Measurements from ENCODE around the gene CLEC18C.
"Not testable (repeated sequence)": the region's sequence is repeated elsewhere in the genome, so short reads cannot be mapped to it uniquely, and the experiment has no call there.

Gene CLEC18C

DNA sequence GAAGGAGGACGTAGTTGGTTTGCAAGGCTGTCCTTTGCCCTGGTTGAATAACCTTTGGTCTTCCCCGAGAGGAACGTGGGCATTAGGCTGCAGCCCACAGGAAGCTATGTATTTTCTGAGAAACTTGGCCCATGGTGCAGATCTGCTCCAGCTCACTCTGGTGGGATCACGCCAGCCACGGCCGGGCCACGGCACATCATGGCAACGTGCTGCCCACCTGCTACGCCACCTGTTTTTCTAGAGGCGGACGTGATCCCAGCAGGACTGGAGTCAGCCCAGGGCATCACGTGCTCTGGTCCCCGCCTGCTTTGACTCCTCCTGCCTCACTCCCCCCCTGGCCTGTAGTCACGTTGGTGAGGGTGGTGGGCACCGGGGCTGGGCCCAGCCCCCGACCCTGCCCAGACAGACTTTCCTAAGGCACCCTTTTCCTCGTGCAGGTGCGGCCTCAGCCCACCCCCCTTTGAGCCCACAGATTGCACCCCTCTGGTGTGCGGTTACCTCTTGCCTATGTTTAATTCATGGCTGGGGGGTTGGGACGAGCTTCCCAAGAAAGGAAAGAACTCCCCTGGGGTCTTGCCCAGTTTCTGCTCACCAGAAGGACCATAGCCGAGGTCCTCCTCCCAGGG, at the start of gene CLEC18C:
Gene CLEC18C, plus strand, starts transcription at position 576 of the 626 bp plus-strand sequence. CDS start 492 bp downstream, outside the sequence.
- DNase-seq (ENCODE audit: low read depth): not testable (repeated sequence)

DNA sequence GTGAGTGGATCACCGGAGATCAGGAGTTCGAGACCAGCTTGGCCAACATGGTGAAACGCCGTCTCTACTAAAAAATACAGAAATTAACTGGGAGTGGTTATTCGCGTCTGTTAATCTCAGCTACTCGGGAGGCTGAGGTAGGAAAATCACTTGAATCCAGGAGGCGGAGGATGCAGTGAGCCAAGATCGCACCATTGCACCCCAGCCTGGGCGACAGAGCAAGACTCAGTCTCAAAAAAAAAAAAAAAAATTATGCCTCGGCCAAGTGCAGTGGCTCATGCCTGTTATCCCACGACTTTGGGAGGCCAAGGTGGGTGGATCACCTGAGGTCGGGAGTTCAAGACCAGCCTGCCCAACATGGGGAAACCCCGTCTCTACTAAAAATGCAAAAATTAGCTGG, 49.8 kb upstream of the CLEC18C start:
- DNase-seq (ENCODE audit: low read depth): not testable (repeated sequence)

DNA sequence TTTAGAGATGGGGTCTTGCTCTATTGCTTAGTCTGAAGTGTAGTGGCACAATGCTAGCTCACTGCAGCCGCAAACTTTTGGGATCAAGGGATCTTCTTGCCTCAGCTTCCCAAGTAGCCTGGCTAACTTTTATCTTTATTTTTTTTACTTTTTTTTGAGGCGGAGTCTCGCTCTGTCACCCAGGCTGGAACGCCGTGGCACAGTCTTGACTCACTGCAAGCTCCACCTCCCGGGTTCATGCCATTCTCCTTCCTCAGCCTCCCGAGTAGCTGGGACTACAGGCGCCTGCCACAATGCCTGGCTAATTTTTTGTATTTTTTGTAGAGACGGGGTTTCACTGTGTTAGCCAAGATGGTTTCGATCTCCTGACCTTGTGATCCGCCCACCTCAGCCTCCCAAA, 47.4 kb upstream of the CLEC18C start:
- DNase-seq (ENCODE audit: low read depth): peak; percentile 3

DNA sequence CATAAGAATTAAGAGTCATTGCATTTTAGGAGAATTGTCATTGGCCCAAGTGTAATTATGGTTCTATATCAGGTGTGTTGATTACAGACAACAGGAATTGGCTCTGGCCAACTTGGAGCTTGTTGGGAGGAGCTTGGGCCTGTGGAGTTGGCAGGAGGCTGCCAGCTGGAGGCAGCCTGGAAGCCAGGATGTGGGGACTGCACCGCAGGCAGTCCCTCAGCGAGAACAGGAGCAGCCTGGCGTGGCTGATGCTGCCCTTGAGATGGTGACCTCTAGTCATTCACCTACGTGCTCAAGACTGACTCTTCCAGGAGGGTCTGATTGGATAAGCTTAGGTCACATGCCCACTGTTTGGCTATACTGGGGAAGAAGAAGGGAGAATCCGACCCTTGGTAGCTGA, 45.9 kb upstream of the CLEC18C start:
- DNase-seq (ENCODE audit: low read depth): not testable (repeated sequence)

DNA sequence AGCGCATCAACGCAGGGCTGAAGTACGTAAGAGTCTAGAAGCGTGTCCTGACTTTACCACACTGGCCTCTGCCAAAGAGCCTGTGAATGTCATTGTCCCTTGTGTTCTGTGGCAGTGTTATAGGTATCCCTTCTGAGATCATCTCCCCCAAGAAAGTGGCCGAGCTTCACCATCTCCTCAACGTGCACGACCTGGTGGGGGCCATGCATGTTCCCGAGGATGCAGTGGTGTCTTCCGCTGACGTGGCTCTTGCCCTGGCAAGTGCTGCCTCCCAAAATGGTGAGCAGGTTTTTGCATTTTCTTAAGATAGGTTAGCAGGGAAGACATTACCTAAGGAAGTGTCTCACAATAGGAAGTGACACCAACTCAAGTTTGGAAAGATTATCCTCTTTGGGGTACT, 44.7 kb upstream of the CLEC18C start:
- not testable (repeated sequence) for DNase-seq (ENCODE audit: low read depth)

DNA sequence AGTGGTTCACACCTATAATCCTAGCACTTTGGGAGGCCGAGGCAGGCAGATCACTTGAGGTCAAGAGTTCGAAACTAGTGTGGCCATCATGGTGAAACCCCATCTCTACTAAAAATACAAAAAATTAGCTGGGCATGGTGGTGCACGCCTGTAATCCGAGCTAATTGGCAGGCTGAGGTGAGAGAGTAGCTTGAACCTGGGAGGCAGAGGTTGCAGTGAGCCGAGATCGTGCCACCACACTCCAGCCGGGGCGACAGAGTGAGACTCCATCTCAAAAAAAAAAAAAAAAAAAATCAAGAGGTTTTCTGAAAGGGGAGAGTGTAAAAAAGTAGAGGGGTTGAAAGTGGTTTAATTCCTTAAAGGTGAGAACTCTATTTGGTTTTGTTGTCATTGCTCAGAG, 37.8 kb upstream of the CLEC18C start:
- DNase-seq (ENCODE audit: low read depth): not testable (repeated sequence)

DNA sequence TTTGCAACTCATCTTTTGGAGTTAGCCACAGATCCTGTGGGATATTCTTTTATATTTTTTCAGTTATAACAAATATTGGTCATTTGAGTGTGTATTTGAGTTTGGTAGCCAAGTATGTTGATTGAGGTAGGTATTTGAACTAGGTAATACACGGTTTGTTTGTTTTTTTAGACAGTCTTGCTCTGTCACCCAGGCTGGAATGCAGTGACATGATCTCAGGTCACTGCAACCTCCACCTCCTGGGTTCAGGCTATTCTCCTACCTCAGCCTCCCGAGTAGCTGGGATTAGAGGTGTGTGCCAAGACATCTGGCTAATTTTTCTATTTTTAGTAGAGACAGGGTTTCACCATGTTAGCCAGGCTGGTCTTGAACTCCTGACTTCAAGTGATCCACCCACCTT, 37.0 kb upstream of the CLEC18C start:
- DNase-seq (ENCODE audit: low read depth): not testable (repeated sequence)

DNA sequence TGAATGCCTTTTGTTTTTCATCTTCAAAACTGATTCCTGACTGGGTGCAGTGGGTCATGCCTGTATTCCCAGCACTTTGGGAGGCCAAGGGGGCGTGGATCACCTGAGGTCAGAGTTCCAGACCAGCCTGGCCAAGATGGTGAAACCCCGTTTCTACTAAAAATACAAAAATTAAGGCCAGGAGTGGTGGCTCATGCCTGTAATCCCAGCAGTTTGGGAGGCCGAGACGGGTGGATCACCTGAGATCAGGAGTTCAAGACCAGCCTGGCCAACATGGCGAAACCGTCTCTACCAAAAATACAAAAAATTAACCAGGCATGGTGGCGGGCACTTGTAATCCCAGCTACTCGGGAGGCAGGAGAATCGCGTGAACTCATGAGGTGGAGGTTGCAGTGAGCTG, 30.8 kb upstream of the CLEC18C start:
- DNase-seq (ENCODE audit: low read depth): not testable (repeated sequence)

DNA sequence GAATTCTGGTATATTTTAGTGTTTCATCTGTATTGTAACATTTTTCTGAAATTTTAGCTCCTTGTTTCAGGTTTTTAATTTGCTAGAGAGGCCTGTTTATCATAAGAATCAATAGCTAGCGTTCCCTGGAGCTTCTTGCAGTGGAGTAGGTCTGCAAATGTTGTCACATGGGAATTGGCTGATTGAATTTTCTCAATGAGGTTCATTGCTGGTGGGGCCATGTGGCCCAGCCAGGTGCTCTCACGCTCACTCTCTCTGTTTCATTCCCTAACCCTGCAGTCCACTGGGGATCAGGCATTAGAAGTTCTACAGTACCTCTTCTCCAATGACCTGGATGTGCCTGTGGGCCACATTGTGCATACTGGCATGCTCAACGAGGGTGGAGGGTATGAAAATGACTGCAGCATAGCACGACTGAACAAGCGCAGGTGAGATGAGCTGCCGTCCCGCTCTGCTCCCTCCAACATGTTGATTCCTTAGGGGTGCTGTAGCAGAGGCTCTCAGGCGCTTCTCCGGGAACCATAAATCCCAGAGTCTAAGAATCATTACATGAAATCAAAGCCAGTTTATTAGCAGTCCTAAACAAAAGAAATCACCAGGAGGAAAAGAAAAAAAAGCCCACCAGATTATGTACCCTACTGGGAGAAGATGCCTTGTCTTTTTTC, 30.2 kb upstream of the CLEC18C start:
- DNase-seq (ENCODE audit: low read depth): not testable (repeated sequence)

DNA sequence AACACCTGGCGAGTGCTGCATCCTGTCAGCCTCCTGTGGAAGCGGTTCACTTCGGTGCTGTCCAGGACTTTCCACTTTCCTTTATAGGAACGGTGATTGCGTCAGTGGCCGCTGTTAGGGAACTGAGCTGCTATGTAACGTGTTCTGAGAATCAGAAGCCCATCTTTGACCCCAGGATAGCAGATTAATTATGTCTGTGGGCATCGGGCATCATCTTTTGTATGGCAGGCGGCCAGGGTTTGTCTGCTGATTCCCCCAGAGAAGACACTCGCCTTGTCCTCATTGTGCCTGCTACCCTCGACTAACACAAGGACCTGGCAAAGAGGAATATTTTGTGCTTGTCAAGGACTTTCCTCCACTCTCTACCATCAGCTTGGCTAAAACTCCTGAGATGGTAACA, 25.7 kb upstream of the CLEC18C start:
- DNase-seq (ENCODE audit: low read depth): not testable (repeated sequence)

DNA sequence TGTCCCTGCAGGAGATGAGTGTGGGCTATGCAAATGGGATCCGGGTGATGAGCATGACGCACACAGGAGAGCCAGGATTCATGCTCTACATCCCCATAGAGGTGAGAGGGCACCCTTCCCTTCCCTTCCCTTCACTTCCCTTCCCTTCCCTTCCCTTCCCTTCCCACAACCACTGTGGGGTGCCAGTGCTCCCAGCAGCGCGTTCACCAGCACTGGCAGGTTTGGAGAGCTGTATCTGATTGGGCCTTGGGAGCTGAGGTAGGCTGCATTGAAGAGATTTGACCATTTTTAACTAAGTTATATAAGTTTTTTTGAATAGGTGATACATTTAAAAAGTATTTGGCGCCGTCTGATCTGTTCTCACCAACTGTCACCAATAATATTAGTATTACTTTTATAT, 25.1 kb upstream of the CLEC18C start:
- DNase-seq (ENCODE audit: low read depth): not testable (repeated sequence)

DNA sequence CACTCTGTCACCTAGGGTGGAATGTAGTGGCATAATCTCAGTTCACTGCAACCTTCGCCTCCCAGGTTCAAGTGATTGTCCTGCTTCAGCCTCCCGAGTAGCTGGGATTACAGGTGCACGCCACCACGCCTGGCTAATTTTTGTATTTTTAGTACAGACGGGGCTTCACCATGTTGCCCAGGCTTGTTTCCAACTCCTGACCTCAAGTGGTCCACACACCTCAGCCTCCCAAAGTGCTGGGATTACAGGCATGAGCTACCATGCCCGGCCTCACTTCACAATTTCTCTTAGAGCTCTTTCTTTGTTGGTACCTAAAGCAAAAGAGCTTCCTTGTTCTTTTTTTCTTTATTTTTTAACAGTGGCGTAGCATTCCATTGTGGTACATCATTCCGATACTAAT, 24.3 kb upstream of the CLEC18C start:
- DNase-seq (ENCODE audit: low read depth): not testable (repeated sequence)

DNA sequence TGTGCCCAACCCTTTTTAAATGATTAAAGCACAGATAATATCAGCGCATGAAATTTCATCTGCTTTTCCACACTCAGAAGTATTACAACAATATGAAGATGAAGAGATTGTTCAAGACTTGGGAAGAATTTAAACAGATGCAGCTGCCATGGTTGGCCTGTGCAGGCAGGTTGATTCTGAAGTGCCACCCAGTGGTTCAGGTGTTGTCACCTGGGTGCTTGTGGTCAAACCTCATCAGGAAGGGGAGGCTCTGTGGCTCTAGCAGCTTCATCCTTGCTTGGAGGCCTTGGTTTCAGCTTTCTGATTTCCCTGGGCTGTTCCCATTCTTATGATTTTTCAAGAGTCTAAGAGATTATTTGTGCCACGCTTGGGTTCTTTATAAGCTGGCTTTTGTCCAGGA, 22.2 kb upstream of the CLEC18C start:
- no peak for DNase-seq (ENCODE audit: low read depth)

DNA sequence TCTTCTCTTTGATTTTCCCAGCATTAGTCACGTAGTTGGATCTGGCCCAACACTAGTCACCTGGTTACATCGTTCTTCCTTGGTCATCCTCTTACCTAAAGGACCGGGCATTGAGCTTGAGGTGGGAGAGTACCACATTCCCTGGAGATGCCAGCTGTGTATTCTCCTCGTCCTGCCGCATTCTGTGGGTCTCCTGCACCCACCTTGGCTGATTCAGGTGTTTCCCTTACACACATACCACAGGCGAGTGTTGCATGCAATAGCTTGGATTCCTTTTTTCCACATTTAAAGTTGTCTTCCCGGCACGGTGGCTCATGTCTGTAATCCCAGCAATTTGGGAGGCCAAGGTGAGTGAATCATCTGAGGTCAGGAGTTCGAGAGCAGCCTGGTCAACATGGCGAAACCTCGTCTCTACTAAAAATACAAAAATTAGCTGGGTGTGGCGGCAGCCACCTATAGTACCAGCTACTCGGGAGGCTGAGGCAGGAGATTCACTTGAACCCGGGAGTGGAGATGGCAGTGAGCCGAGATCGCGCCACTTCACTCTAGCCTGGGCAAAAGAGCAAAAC, 21.6 kb upstream of the CLEC18C start:
- DNase-seq (ENCODE audit: low read depth): no peak

DNA sequence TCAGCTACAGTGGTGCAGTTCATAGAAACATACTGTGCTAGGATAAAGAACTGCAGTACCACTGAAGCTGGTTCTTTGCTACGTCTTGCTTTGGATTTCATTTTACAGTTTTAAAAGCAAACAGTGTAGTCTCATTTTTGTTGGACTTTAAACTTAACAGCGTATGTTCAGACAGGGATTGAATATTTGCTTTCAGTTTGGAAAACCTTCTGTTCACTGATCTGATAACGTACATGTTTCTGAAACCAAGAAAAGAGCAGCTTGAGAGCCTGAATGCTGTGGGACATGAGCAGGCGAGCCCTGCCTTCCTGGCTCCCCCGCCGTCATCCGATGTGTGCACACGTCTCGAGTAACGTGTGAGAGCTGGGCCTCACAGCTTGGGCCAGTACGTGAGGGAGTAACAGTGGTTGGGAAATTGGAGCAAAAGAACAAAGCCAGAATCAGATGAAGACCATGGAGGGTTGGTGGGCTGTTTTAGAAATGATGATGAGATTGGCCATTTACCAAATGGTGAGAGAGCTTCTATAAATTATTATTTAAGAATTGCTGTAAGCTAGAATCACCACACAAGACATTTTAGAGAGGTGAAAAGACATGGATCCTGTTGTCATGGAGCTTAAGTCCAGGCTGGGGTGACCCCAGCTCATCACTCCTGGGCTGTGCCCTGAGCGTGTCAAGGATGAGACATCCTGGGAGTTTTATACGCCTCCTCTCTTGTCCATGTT, 20.8 kb upstream of the CLEC18C start:
- DNase-seq (ENCODE audit: low read depth): no peak

DNA sequence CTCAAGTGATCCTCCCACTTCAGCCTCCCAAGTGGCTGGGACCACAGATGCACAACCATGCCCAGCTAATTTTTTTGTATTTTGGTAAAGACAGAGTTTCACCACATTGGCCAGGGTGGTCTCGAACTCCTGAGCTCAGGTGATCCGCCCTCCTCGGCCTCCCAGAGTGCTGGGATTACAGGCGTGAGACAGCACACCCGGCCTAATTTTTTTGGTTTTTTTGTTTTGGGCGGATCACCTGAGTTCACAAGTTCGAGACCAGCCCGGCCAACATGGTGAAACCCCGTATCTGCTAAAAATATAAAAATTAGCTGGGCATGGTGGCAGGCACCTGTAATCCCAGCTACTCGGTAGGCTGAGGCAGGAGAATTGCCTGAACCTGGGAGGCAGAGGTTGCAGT, 18.9 kb upstream of the CLEC18C start:
- not testable (repeated sequence) for DNase-seq (ENCODE audit: low read depth)

DNA sequence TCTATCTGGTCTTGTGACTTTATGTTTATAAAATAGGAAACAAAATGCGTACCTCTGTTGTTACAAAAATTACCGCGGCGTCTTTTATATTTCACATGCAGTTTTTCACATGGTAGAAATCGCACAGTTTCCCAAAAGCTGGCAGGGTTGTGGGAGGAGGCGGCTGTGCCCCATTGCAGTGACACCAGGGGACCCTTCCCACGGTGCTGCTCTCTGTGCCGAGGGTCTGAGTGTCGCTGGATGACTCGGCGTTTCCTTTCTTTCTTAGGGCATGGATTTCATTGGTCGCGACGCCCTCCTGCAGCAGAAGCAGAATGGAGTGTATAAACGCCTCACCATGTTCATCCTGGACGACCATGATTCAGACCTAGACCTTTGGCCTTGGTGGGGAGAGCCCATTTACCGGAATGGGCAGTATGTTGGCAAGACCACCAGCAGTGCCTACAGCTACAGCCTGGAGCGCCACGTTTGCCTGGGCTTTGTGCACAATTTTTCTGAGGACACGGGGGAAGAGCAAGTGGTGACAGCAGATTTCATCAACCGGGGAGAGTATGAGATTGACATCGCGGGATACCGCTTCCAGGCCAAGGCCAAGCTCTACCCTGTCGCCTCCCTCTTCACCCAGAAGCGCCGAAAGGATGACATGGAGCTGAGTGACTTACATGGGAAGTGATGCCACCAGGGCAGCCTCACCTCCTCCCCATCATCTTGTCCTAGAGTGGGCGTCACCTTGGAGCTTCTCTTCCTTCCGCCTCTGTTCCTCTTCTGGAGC, 17.2 kb upstream of the CLEC18C start:
- no peak for DNase-seq (ENCODE audit: low read depth)

DNA sequence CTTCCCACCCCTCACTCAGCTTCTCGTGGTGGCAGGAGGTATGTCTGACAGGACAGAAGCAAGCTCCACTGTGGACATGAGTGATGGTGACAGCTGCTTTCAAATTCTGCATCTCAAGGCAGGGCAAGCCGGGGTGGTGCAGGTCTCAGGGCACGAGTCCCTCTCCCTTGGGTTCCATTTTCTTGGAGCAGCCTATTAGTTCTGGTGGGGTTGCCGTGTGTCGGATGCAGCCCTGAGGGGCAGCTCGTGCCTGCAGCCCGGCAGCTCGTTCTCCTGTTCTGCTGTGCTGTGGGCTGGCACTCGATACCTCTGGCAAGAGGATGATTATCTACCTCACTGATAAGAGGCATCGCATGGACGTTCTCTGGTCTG, 16.5 kb upstream of the CLEC18C start:
- no peak for DNase-seq (ENCODE audit: low read depth)

DNA sequence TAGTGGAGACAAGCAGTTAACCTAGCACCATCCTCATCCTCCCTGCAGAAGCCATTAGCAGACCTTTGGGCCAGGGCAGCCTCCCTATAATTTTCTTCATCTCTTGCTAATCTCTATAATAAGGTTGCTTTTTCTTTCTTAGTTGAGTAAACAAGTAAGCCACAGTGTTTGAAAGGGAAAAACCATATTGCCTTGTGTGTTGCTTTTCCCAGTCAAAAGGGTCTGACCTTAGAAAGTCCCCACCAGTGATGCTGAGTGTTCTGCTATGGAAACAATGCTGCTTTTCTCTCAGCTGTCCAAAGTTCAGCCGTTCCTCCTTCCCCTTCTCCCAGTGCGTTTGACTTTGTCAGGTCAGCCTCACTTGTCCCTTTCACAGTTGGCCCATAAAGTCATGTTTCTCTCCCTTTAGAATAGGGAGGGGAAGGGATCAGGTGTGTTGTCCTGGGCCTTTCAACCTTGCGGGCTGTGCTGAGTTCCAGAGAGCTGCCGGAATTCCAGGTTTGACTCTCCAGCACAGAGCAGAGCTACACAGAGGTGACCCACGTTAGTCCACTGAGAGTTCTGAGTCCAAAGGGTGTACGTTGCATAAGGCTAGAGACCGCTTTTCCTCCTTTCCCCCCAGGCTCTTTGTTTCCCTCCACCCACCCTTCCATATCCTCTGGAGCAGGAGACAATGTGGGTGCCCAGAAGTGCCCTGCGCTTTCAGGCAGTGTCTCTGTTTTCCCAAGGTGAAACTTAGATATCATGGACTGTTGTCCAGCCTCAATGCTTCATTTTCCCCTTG, 15.9 kb upstream of the CLEC18C start:
- no peak for DNase-seq (ENCODE audit: low read depth)

DNA sequence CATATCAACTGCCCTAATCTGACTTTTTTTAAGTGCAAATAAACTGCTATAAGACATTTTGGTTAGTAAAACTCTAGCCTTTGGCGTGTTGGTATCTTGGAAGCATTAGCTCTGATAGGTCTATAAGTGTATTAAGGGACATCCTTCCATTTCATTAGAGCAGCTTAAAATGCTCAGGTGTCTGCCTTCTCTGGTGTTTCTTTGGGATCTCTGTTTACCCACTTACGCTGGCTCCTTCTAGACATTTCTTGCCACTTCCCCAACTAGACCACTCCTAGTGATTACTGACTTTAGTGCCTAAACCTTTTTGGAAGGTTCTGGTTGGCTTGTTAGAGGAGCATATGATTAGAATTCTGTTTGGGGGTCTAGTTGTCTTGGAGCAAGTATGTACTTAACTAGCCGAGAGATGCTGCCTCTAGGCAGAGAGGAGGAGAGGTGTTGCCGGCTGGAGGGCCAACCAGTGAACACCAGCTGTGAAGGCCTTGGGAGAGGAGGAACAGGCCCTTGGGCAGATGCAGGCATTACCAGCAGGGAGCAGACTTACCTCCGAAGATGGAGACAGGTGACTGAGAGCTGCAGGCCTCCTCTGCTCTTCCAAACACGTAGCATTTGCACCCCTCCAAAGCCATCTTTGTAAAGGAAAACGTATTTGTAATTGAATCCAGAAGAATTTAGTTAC, 15.2 kb upstream of the CLEC18C start:
- no peak for DNase-seq (ENCODE audit: low read depth)

All from EH (cell line).